ENCODE measurements around the gene CALCOCO1. TPM values are rescaled to one million over a fixed set of nuclear protein-coding genes. Genes with fewer than 3 reads are reported as not detected.
A peak's percentile ranks its signal among the peaks of the same experiment; 100 is the strongest.

The CALCOCO1 gene
- total RNA-seq, 4 donors from 2014 or later, result 158 to 385 (median 239) TPM

DNA sequence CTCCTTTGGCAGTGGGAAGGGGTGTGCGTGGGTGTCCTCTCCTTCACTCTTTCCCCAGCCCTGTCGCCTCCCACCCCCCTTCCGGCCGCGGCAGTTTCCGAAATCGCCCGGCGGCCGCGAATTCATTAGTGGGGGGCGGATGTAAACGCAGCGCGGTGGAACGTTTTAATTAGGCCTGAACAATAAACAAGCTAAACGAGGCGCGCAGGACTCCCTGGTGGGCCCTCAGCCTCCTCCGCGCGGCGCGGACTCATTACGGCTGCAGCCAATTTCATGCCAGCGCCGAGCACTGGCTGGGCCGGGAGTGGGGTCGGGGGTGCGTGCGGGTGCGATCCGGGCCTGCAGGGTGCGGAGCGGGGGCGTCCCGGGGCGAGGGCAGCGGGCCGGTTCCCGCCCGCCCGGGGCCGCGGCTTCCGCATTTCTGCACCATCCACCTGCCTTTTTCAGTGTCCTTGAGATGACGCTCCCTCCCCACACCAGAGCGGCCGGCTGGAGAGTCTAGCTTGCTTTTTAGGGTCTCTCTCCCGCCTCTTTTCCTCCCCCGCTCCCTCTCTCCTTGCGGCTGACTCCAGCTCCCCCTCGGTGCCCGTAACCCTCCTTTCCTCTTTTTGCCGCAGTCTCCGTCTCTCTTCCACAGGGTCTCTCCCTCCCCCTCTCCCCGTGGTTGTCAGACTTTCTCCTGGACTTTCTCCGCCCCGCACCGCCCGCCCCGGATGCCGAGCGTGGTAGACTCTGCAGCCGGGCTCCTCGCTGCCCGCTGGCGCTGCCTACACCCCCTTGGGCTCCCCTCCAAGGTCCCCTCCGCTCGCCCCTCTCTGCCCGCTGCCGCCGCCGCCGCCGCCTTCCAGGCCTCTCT lies 24.3 kb upstream of the CALCOCO1 start, which contains the start of gene CISTR:
Gene CISTR (minus strand): TSS at position 644 of the 856 bp plus-strand sequence.
- Histone ChIP-seq H3K27me3 (peaks cover 17 to 53% (median 45%) of the 10 kb centered on the region in 3 donors), H3K4me3 (peak within 1 kb of the TSS; percentile 51 to 67 (median 62)), H3K9me3 (no peaks in the 10 kb centered on the region), H3K27ac (no peak within 1 kb of the TSS), H3K4me1 (peaks cover 0 to 14% of the 10 kb centered on the region in 2 donors), H3K36me3 (no peaks in the 10 kb centered on the region)
- intact Hi-C loops (cut with DNase I; ENCODE audit: low total_unique reads) (no loop called here), in situ Hi-C loops (cut with MboI; ENCODE audit: low sequenced_read_pairs in 4 of 4) (no loop called here)
- TF ChIP-seq POLR2A (IDR thresholded peaks at IDR 0.05), result no peak
- TF ChIP-seq CTCF (IDR thresholded peaks at IDR 0.05 in 4 of 5, conservative IDR thresholded peaks at IDR 0.05 in 1 of 5), result no peak
- ATAC-seq (no peak), DNase-seq (no peak)

GRCh38 chr12:53750812-53751335 lies 23.6 kb upstream of the CALCOCO1 start:
- ATAC-seq, result no peak
- Histone ChIP-seq H3K4me1 (peaks cover 0 to 14% of the 10 kb centered on the region in 2 donors), H3K4me3 (peak overlapping the region; percentile 51 to 67 (median 62)), H3K36me3 (no peaks in the 10 kb centered on the region), H3K9me3 (no peaks in the 10 kb centered on the region), H3K27me3 (peaks cover 17 to 53% (median 45%) of the 10 kb centered on the region in 3 donors), H3K27ac (no peak overlapping the region)
- DNase-seq, result no peak
- intact Hi-C loops (cut with DNase I; ENCODE audit: low total_unique reads), result no loop called here
- TF ChIP-seq CTCF (IDR thresholded peaks at IDR 0.05 in 4 of 5, conservative IDR thresholded peaks at IDR 0.05 in 1 of 5) (no peak), POLR2A (IDR thresholded peaks at IDR 0.05) (no peak)
- in situ Hi-C loops (cut with MboI; ENCODE audit: low sequenced_read_pairs in 4 of 4), result no loop called here

GRCh38 chr12:53749986-53750811 lies 22.9 kb upstream of the CALCOCO1 start:
- Histone ChIP-seq H3K27me3 (peaks cover 17 to 53% (median 45%) of the 10 kb centered on the region in 3 donors), H3K9me3 (no peaks in the 10 kb centered on the region), H3K4me1 (peaks cover 0 to 14% of the 10 kb centered on the region in 2 donors), H3K27ac (no peak overlapping the region), H3K4me3 (peak overlapping the region in 2 of 4 donors; percentile 61 to 64), H3K36me3 (no peaks in the 10 kb centered on the region)
- no peak for DNase-seq
- TF ChIP-seq POLR2A (IDR thresholded peaks at IDR 0.05), result no peak
- TF ChIP-seq CTCF (IDR thresholded peaks at IDR 0.05 in 4 of 5, conservative IDR thresholded peaks at IDR 0.05 in 1 of 5), result no peak
- in situ Hi-C loops (cut with MboI; ENCODE audit: low sequenced_read_pairs in 4 of 4), result no loop called here
- intact Hi-C loops (cut with DNase I; ENCODE audit: low total_unique reads), result no loop called here
- no peak for ATAC-seq

GRCh38 chr12:53748072-53748840 lies 21.0 kb upstream of the CALCOCO1 start:
- no peak overlapping the region for H3K4me3 ChIP-seq
- H3K9me3 ChIP-seq, result no peaks in the 10 kb centered on the region
- intact Hi-C loops (cut with DNase I; ENCODE audit: low total_unique reads), result no loop called here
- in situ Hi-C loops (cut with MboI; ENCODE audit: low sequenced_read_pairs in 4 of 4), result no loop called here
- ATAC-seq, result no peak
- DNase-seq, result no peak
- peaks cover 0 to 14% of the 10 kb centered on the region in 2 donors for H3K4me1 ChIP-seq
- TF ChIP-seq POLR2A (IDR thresholded peaks at IDR 0.05) (no peak), CTCF (IDR thresholded peaks at IDR 0.05 in 4 of 5, conservative IDR thresholded peaks at IDR 0.05 in 1 of 5) (no peak)
- H3K27me3 ChIP-seq, result peaks cover 17 to 50% (median 45%) of the 10 kb centered on the region in 3 donors
- H3K36me3 ChIP-seq, result no peaks in the 10 kb centered on the region
- no peak overlapping the region for H3K27ac ChIP-seq
